Uterus (tissue), 4 donors: Measurements from ENCODE around the gene ZNF107. TPM values are rescaled to one million over a fixed set of nuclear protein-coding genes. Genes with fewer than 3 reads are reported as not detected.

ENCODE experiments used
- DNase-seq, 2 donors: peaks; one replicate each; pipeline ENCODE4 v3.0.0-alpha.2; 2019 to 2020
- H3K27ac ChIP-seq, 2 donors: fragments of 200-600 bp; sonication (generic); 1 replicate in 1 of 2; 2 replicates in 1 of 2; pipeline ENCODE4 v1.5.1; 2016 to 2018
- H3K27me3 ChIP-seq, 2 donors: fragments of 200-600 bp; sonication (generic); one replicate each; pipeline ENCODE4 v1.5.1; 2018 to 2019; ENCODE audit warnings: control low read depth in 1 of 2
- H3K36me3 ChIP-seq, 2 donors: fragments of 200-600 bp; sonication (generic); one replicate each; pipeline ENCODE4 v1.5.1; 2019; ENCODE audit warnings: control low read depth in 1 of 2
- H3K4me1 ChIP-seq, 2 donors: fragments of 200-600 bp; sonication (generic); one replicate each; pipeline ENCODE4 v1.5.1; 2018 to 2019; ENCODE audit warnings: control low read depth in 1 of 2
- H3K4me3 ChIP-seq, 2 donors: fragments of 200-600 bp; sonication (generic); 1 replicate in 1 of 2; 2 replicates in 1 of 2; pipeline ENCODE4 v1.5.1; 2018 to 2019; ENCODE audit warnings: mild to moderate bottlenecking in 1 of 2
- H3K9me3 ChIP-seq, 2 donors: fragments of 200-600 bp; sonication (generic); one replicate each; pipeline ENCODE4 v1.5.1; 2019; ENCODE audit warnings: control low read depth in 1 of 2
- CTCF ChIP-seq, 4 experiments: fragments of 200-600 bp in 2 of 4; fragments of 450-650 bp in 2 of 4; sonication (generic) in 2 of 4; IDR thresholded peaks; one replicate each; pipeline ENCODE4 v1.5.1; 2016 to 2019; ENCODE audit warnings: antibody characterized with exemption in 4 of 4, mild to moderate bottlenecking in 2 of 4, moderate library complexity in 1 of 4
- POLR2A ChIP-seq, 2 donors: fragments of 450-650 bp; IDR thresholded peaks; one replicate each; pipeline ENCODE4 v1.6.1; 2016; ENCODE audit warnings: antibody characterized with exemption in 2 of 2, mild to moderate bottlenecking in 1 of 2, moderate library complexity in 1 of 2
- intact Hi-C: fragments of 100-400 bp; cut with DNase I; formaldehyde crosslinking; loops from one replicate; pipeline ENCODE4 v1.15.1; 2023; ENCODE audit warnings: low total_unique reads
- total RNA-seq, 4 donors: library from RNA; depleted of rRNA in 3 of 4; stranded (reverse); fragments of >200 nt in 3 of 4; gene quantifications; one replicate each; pipeline versions ENCODE4 v1.1.0 to v1.2.4, GENCODE V29; 2014 to 2023
- donor health status: DM: yes; HTN: yes; CAD: no.

ZNF107 gene
- total RNA-seq, 4 donors from 2014 or later: 1.8 to 17.1 (median 7.2) TPM

- DNase-seq: no peak
- no peaks in the 10 kb centered on the region for H3K36me3 ChIP-seq
- intact Hi-C loops: no loop called here
- no peak overlapping the region for H3K27ac ChIP-seq
- TF ChIP-seq POLR2A (IDR thresholded peaks at IDR 0.05): no peak
- peak; percentile 13 to 32 (median 19) for TF ChIP-seq CTCF (IDR thresholded peaks at IDR 0.05)
- no peaks in the 10 kb centered on the region for H3K9me3 ChIP-seq
- H3K4me1 ChIP-seq: no peaks in the 10 kb centered on the region
- no peak overlapping the region for H3K4me3 ChIP-seq
- H3K27me3 ChIP-seq: no peaks in the 10 kb centered on the region
These were observed 35.4 kb upstream of the ZNF107 start for GRCh38 chr7:64630496-64630895.

- H3K27ac ChIP-seq: no peak overlapping the region
- H3K9me3 ChIP-seq: no peaks in the 10 kb centered on the region
- TF ChIP-seq POLR2A (IDR thresholded peaks at IDR 0.05) (no peak), CTCF (IDR thresholded peaks at IDR 0.05) (no peak)
- no peak for DNase-seq
- H3K4me3 ChIP-seq: no peak overlapping the region
- no peaks in the 10 kb centered on the region for H3K4me1 ChIP-seq
- intact Hi-C loops: no loop called here
- no peaks in the 10 kb centered on the region for H3K27me3 ChIP-seq
- no peaks in the 10 kb centered on the region for H3K36me3 ChIP-seq
These were observed 33.9 kb upstream of the ZNF107 start for GRCh38 chr7:64632029-64632428.

GRCh38 chr7:64633401-64633800, 32.5 kb upstream of the ZNF107 start:
- no peak for TF ChIP-seq POLR2A (IDR thresholded peaks at IDR 0.05)
- no peak for TF ChIP-seq CTCF (IDR thresholded peaks at IDR 0.05)
- DNase-seq: no peak
- Histone ChIP-seq H3K4me1 (no peaks in the 10 kb centered on the region), H3K27me3 (no peaks in the 10 kb centered on the region), H3K4me3 (no peak overlapping the region), H3K9me3 (no peaks in the 10 kb centered on the region), H3K36me3 (no peaks in the 10 kb centered on the region), H3K27ac (no peak overlapping the region)
- intact Hi-C loops: no loop called here

GRCh38 chr7:64634406-64635062, 31.4 kb upstream of the ZNF107 start:
- Histone ChIP-seq H3K4me3 (no peak overlapping the region), H3K4me1 (no peaks in the 10 kb centered on the region), H3K9me3 (no peaks in the 10 kb centered on the region), H3K27me3 (no peaks in the 10 kb centered on the region), H3K27ac (no peak overlapping the region), H3K36me3 (no peaks in the 10 kb centered on the region)
- no peak for DNase-seq
- TF ChIP-seq POLR2A (IDR thresholded peaks at IDR 0.05): no peak
- TF ChIP-seq CTCF (IDR thresholded peaks at IDR 0.05): no peak
- intact Hi-C loops: no loop called here

- Histone ChIP-seq H3K27me3 (no peaks in the 10 kb centered on the region), H3K4me3 (no peak overlapping the region), H3K4me1 (no peaks in the 10 kb centered on the region), H3K27ac (no peak overlapping the region), H3K36me3 (no peaks in the 10 kb centered on the region), H3K9me3 (no peaks in the 10 kb centered on the region)
- intact Hi-C loops: no loop called here
- no peak for DNase-seq
- TF ChIP-seq CTCF (IDR thresholded peaks at IDR 0.05): no peak
These were observed 29.5 kb upstream of the ZNF107 start for GRCh38 chr7:64636386-64636785.
